Mesothelial cell of epicardium (in vitro differentiated cells): Measurements from ENCODE around the gene TTPAL. TPM values are rescaled to one million over a fixed set of nuclear protein-coding genes. Genes with fewer than 3 reads are reported as not detected.

Experiments
- DNase-seq, 2 experiments: peaks; one replicate each; pipeline ENCODE4 v3.0.0; 2021; ENCODE audit warnings: low spot score in 2 of 2; ENCODE audit not compliant: unreplicated experiment in 2 of 2
- H3K27ac Mint-ChIP-seq: 2 replicates; pipeline ENCODE4 v1.8.0; 2021; ENCODE audit warnings: mixed read lengths
- H3K27me3 Mint-ChIP-seq: 2 replicates; pipeline ENCODE4 v1.8.0; 2021; ENCODE audit warnings: low read depth, mixed read lengths
- H3K36me3 Mint-ChIP-seq: 2 replicates; pipeline ENCODE4 v1.8.0; 2021; ENCODE audit warnings: mixed read lengths
- H3K4me1 Mint-ChIP-seq: 2 replicates; pipeline ENCODE4 v1.8.0; 2021; ENCODE audit warnings: mixed read lengths
- H3K4me3 Mint-ChIP-seq: 2 replicates; pipeline ENCODE4 v1.8.0; 2021; ENCODE audit warnings: mild to moderate bottlenecking, moderate library complexity, mixed read lengths
- H3K9me3 Mint-ChIP-seq: 2 replicates; pipeline ENCODE4 v1.8.0; 2021; ENCODE audit warnings: mixed read lengths
- total RNA-seq: library from RNA; stranded (reverse); gene quantifications from 3 replicates; pipeline ENCODE4 v1.2.1, GENCODE V29; 2021
- TF ChIP-seq, protein P1 (sequence below): fragments of 200-600 bp; sonication (generic); IDR thresholded peaks from one replicate; pipeline ENCODE4 v1.5.0; 2021; ENCODE audit warnings: antibody characterized with exemption; ENCODE audit not compliant: unreplicated experiment

TTPAL gene
- total RNA-seq, 1 donor from 2014 or later = 22.5 TPM

GRCh38 chr20:44461142-44461802 lies 14.4 kb upstream of the TTPAL start:
- Mint-ChIP-seq H3K4me3 (no peak overlapping the region), H3K36me3 (no peaks in the 10 kb centered on the region), H3K27ac (no peak overlapping the region), H3K27me3 (no peaks in the 10 kb centered on the region), H3K4me1 (no peaks in the 10 kb centered on the region), H3K9me3 (no peaks in the 10 kb centered on the region)
- TF ChIP-seq, protein P1, sequence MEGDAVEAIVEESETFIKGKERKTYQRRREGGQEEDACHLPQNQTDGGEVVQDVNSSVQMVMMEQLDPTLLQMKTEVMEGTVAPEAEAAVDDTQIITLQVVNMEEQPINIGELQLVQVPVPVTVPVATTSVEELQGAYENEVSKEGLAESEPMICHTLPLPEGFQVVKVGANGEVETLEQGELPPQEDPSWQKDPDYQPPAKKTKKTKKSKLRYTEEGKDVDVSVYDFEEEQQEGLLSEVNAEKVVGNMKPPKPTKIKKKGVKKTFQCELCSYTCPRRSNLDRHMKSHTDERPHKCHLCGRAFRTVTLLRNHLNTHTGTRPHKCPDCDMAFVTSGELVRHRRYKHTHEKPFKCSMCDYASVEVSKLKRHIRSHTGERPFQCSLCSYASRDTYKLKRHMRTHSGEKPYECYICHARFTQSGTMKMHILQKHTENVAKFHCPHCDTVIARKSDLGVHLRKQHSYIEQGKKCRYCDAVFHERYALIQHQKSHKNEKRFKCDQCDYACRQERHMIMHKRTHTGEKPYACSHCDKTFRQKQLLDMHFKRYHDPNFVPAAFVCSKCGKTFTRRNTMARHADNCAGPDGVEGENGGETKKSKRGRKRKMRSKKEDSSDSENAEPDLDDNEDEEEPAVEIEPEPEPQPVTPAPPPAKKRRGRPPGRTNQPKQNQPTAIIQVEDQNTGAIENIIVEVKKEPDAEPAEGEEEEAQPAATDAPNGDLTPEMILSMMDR = no peak
- DNase-seq = no peak

GRCh38 chr20:44461803-44462174 lies 13.9 kb upstream of the TTPAL start:
- H3K4me3 Mint-ChIP-seq = no peak overlapping the region
- H3K27me3 Mint-ChIP-seq = no peaks in the 10 kb centered on the region
- H3K9me3 Mint-ChIP-seq = no peaks in the 10 kb centered on the region
- no peaks in the 10 kb centered on the region for H3K4me1 Mint-ChIP-seq
- TF ChIP-seq, protein P1 = no peak
- no peak overlapping the region for H3K27ac Mint-ChIP-seq
- DNase-seq = no peak
- no peaks in the 10 kb centered on the region for H3K36me3 Mint-ChIP-seq

DNA sequence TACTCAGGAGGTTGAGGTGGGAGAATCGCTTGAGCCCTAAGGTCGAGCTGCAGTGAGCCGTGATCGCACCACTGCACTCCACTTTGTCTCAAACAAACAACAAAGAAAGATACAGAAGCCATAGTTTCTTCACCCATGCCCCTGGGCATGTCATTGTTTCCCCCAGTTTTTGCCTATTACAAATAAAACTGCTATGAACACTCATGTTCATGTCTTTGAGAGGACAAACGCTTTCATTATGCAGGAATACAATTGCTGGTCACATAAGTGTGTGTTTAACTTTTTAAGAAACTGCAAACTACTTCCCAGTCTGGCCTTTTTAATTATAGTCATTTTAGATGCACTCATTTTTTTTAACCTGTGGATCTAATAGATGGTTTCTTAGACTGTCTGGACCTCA lies 12.2 kb upstream of the TTPAL start:
- Mint-ChIP-seq H3K4me3 (no peak overlapping the region), H3K4me1 (no peaks in the 10 kb centered on the region), H3K9me3 (no peaks in the 10 kb centered on the region), H3K27me3 (no peaks in the 10 kb centered on the region), H3K36me3 (no peaks in the 10 kb centered on the region), H3K27ac (no peak overlapping the region)
- TF ChIP-seq, protein P1 = no peak
- no peak for DNase-seq

GRCh38 chr20:44464514-44464913 lies 11.2 kb upstream of the TTPAL start:
- Mint-ChIP-seq H3K9me3 (no peaks in the 10 kb centered on the region), H3K4me1 (no peaks in the 10 kb centered on the region), H3K36me3 (no peaks in the 10 kb centered on the region), H3K4me3 (no peak overlapping the region), H3K27ac (no peak overlapping the region), H3K27me3 (no peaks in the 10 kb centered on the region)
- no peak for DNase-seq
- TF ChIP-seq, protein P1 = no peak

DNA sequence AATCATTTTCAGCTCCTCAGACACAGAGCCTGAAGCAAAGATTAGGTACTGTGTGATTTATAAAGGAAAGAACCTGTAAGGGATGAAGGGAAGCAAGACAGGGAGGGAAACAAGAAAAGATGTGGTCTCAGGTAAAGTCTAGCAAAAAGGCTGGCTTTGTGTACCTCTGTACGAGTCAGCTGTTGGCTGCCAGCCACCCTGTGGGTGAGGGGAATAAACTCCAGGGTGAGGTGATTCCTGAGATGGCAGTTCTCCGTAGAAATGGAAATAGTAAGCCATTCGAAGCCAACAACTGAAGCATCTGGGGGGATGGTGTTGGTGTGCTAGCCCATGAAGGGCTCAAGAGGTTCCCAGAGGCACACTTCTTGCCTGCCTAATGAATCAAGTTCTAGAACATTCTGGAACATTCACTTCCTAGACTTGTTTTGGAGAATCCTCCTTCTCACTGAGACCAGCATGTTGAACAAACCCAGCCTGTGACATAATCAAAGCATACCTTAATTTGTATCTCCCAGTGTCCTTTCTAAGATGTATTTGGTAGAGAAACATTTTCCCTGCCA lies 10.6 kb upstream of the TTPAL start:
- Mint-ChIP-seq H3K36me3 (no peaks in the 10 kb centered on the region), H3K27me3 (no peaks in the 10 kb centered on the region), H3K4me1 (no peaks in the 10 kb centered on the region), H3K27ac (no peak overlapping the region), H3K4me3 (no peak overlapping the region), H3K9me3 (no peaks in the 10 kb centered on the region)
- TF ChIP-seq, protein P1 = no peak
- DNase-seq = no peak
